Suppressor macrophage (primary cell): ENCODE results near the gene SLC48A1.

Source experiments
- DNase-seq, 4 experiments: peaks; one replicate each; pipeline ENCODE4 v3.0.0-alpha.2; 2020 to 2022

SLC48A1 gene

DNA sequence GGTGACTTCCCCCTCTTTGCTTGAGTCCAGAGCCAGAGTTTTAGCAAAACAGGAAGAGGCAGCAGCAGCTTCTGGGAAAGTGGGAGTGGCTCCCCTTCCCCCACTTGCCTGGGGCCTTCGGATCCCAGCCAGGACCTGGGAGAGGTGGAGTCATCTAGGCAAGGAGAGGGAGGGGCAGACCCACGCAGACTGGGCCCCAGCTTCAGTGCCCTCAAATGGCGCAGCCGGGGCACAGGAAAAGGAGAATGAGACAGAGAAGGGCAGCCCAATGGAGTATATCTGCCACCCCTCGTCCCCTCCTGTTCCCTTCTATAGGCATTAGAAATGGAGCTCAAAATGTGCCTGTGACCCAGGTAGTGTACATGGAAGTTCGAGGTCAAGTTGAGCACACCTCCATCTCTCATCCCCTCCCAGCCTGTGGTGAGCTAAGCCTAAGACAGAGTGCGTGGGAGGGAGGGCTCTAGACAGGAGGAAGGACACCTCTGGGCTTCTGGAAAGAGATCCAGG lies 56.0 kb downstream of the SLC48A1 start:
- DNase-seq: peak; percentile 37 to 73 (median 66)

DNA sequence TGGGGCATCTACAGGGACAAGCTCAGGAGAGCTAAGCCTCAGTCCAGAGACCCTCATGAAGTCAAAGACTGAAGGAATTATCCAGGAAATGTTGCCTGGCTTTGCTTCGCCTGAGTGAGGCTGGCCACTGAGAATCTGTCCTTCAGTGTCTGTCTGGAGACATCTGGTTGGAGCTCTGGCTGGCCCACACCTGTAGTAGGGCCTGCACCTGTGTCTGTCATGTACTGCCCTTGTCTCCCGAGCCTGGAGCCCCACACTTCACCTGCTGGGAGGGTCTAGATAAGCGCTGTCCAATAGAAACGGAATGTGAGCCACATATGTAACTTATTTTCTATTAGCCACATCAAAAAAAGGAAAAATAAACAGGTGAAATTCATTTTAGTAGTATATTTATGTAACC lies 56.5 kb downstream of the SLC48A1 start:
- DNase-seq: no peak
